NOMO-1 treated with dmso at 0.1 percent for 144 hours (cell line): ENCODE data around the gene DAD1.

Experiments used
- DNase-seq: peaks from one replicate; lab custom pipeline; 2025; ENCODE audit not compliant: unreplicated experiment; lab: John Stamatoyannopoulos, UW

Gene DAD1

DNA sequence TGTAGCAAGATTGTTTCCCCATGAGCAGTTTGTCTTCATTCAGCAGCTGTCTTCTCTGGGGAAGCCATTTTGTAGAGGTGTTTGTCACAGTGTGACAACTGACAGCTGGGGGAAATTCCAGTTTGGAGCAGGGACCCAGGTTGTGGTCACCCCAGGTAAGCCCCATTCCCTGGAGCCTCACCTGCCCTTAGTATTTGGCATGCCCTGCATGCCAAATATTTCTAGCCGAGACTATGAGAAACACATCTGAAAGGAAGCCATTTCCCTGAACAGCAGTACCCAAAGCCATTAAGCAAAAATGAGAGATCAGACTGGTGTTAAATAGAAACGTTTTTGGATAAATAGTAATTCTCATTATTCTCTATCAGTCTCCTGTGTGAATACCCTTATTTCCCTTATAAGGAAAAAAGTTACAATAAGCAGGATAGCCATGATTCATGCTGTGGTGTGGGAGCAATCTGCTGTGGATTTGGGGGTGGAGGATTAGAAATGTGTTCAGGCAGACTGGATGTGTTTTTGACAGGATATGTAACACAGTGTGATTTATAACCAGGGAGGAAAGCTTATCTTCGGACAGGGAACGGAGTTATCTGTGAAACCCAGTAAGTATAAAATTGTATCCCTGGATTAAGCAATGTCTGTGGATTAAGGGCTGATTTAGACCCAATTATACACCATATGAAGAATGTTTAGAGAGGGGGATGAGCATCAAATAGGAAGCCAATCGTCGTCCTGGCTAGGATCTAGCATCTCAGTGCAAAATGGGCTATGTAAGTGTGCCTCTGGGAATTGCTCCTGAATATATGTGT, 68.9 kb downstream of the DAD1 start:
- no peak for DNase-seq

DNA sequence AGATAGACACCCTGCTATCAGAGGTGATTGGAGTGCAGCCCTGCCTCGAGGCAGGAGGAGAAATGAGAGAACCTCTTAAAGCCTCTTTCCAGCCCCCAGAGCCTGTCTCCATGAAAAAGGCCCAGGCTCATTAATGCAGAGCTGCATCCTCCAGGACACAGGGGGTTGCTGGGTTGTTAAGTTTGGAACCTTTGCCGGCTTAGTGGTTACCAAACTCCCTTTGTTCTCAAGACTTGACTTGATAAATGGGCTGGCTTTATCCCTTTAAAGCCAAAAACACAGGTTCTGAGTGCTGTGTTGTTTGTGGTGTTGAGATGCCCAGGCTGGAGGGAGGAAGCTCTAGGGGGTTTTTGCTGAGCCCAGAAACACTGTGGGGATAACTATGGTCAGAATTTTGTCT, 71.0 kb downstream of the DAD1 start:
- DNase-seq, result no peak

DNA sequence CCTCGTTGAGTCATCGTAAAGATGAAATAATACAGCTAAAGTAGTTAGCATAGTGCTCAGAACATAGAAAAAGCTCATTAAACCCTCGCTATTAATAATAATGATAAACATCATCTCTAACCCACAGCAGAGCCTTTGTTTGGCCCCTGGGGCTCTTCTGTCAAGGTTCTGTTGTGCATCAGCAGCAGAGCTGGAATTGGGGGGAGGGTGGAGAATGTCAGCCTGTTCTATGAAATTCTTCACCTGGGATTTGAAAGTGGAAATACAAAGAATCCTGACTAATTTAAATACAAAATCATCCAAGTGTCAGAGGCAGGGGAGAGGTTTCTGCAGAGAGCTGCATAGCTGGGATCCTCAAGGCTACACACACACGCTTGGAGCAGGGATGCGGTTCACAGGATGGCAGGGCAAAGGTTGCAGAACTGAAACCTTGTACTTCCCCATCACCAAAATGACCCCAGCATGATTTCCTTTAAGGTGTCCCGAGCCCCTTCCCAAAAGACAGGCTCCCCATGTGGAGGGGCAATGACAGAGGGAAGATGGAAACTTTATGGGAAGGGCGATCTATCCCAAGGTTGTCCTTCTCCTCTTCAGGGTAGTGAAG, 71.8 kb downstream of the DAD1 start:
- DNase-seq, result no peak

GRCh38 chr14:22515929-22516328, 73.1 kb downstream of the DAD1 start:
- DNase-seq, result no peak
